WTC11 (cell line): Measurements from ENCODE around the gene NKD1.

ENCODE experiments used
- E2F5 ChIP-seq: sonication (generic); formaldehyde crosslinking; IDR thresholded peaks from 2 replicates; pipeline ENCODE4 v1.8.1; 2022; ENCODE audit warnings: mild to moderate bottlenecking, moderate library complexity, missing genetic modification reagents
- JAZF1 ChIP-seq: fragments of 250-450 bp; sonication (Bioruptor Pico); IDR thresholded peaks from 2 replicates; pipeline ENCODE4 v1.9.0; 2021; ENCODE audit warnings: moderate library complexity, mild to moderate bottlenecking, inconsistent platforms
- MAX ChIP-seq: sonication (generic); formaldehyde crosslinking; IDR thresholded peaks from 2 replicates; pipeline ENCODE4 v1.8.0; 2022; ENCODE audit warnings: mild to moderate bottlenecking, missing genetic modification reagents
- NR3C1 ChIP-seq: sonication (generic); formaldehyde crosslinking; conservative IDR thresholded peaks from 2 replicates; pipeline ENCODE4 v1.8.1; 2023; ENCODE audit warnings: low read depth, mild to moderate bottlenecking, missing genetic modification reagents
- SP1 ChIP-seq: sonication (generic); formaldehyde crosslinking; conservative IDR thresholded peaks from 2 replicates; pipeline ENCODE4 v1.8.1; 2022; ENCODE audit warnings: missing genetic modification reagents
- TF ChIP-seq, protein P1 (sequence below): fragments of 200-600 bp; IDR thresholded peaks from 2 replicates; pipeline ENCODE4 v1.8.0; 2022; ENCODE audit warnings: antibody characterized with exemption
- TF ChIP-seq, protein P2 (sequence below): sonication (generic); formaldehyde crosslinking; IDR thresholded peaks from 2 replicates; pipeline ENCODE4 v1.8.0; 2022; ENCODE audit warnings: mild to moderate bottlenecking, missing genetic modification reagents
- TF ChIP-seq, protein P3 (sequence below): sonication (generic); formaldehyde crosslinking; IDR thresholded peaks from 2 replicates; pipeline ENCODE4 v1.8.0; 2023; ENCODE audit warnings: missing genetic modification reagents

GRCh38 chr16:50575743-50576142, 27.5 kb downstream of the NKD1 start:
- no peak for TF ChIP-seq NR3C1 (CRISPR knock-in tag)
- TF ChIP-seq, protein P1, sequence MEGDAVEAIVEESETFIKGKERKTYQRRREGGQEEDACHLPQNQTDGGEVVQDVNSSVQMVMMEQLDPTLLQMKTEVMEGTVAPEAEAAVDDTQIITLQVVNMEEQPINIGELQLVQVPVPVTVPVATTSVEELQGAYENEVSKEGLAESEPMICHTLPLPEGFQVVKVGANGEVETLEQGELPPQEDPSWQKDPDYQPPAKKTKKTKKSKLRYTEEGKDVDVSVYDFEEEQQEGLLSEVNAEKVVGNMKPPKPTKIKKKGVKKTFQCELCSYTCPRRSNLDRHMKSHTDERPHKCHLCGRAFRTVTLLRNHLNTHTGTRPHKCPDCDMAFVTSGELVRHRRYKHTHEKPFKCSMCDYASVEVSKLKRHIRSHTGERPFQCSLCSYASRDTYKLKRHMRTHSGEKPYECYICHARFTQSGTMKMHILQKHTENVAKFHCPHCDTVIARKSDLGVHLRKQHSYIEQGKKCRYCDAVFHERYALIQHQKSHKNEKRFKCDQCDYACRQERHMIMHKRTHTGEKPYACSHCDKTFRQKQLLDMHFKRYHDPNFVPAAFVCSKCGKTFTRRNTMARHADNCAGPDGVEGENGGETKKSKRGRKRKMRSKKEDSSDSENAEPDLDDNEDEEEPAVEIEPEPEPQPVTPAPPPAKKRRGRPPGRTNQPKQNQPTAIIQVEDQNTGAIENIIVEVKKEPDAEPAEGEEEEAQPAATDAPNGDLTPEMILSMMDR: no peak
- no peak for TF ChIP-seq MAX
- TF ChIP-seq, protein P2, sequence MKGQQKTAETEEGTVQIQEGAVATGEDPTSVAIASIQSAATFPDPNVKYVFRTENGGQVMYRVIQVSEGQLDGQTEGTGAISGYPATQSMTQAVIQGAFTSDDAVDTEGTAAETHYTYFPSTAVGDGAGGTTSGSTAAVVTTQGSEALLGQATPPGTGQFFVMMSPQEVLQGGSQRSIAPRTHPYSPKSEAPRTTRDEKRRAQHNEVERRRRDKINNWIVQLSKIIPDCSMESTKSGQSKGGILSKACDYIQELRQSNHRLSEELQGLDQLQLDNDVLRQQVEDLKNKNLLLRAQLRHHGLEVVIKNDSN (CRISPR knock-in tag): no peak
- TF ChIP-seq, protein P3, sequence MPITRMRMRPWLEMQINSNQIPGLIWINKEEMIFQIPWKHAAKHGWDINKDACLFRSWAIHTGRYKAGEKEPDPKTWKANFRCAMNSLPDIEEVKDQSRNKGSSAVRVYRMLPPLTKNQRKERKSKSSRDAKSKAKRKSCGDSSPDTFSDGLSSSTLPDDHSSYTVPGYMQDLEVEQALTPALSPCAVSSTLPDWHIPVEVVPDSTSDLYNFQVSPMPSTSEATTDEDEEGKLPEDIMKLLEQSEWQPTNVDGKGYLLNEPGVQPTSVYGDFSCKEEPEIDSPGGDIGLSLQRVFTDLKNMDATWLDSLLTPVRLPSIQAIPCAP (CRISPR knock-in tag): no peak
- no peak for TF ChIP-seq SP1 (CRISPR knock-in tag)
- TF ChIP-seq JAZF1 (CRISPR knock-in tag): no peak
- no peak for TF ChIP-seq E2F5 (CRISPR knock-in tag)
